HepG2 (cell line): ENCODE data around the gene ZNF287. TPM values are rescaled to one million over a fixed set of nuclear protein-coding genes. Genes with fewer than 3 reads are reported as not detected.

Experiments
- AHR ChIP-seq: IDR thresholded peaks from 2 replicates; pipeline ENCODE4 v1.6.1; 2018; ENCODE audit warnings: missing genetic modification reagents, missing compliant biosample characterization
- CEBPG ChIP-seq: IDR thresholded peaks from 2 replicates; pipeline ENCODE4 v1.6.1; 2016
- KDM6A ChIP-seq: IDR thresholded peaks from 2 replicates; pipeline ENCODE4 v1.6.1; 2016; ENCODE audit warnings: low read depth
- MAZ ChIP-seq, 2 experiments: sonication (generic) in 1 of 2; formaldehyde crosslinking in 1 of 2; IDR thresholded peaks; 2 replicates each; pipeline versions ENCODE4 v1.5.0 to v1.6.1; 2012 to 2020; ENCODE audit warnings: low read depth in 2 of 2, mild to moderate bottlenecking in 2 of 2, borderline replicate concordance in 1 of 2, improper control_type of control experiment in 1 of 2, low read length in 1 of 2, missing genetic modification reagents in 1 of 2, moderate library complexity in 1 of 2
- MXI1 ChIP-seq: IDR thresholded peaks from 3 replicates; pipeline ENCODE4 v1.6.1; 2012; ENCODE audit warnings: low read depth, low read length, inconsistent platforms, borderline replicate concordance
- PHF5A ChIP-seq: IDR thresholded peaks from one replicate; pipeline ENCODE4 v1.6.1; 2018; ENCODE audit warnings: low read depth, missing genetic modification reagents; ENCODE audit not compliant: unreplicated experiment
- SATB2 ChIP-seq: sonication (generic); formaldehyde crosslinking; IDR thresholded peaks from 2 replicates; pipeline ENCODE4 v1.5.0; 2020; ENCODE audit warnings: missing genetic modification reagents
- SKI ChIP-seq: fragments of 450-650 bp; IDR thresholded peaks from one replicate; pipeline ENCODE4 v1.6.1; 2018; ENCODE audit warnings: mild to moderate bottlenecking; ENCODE audit not compliant: partially characterized antibody
- SMC3 ChIP-seq: IDR thresholded peaks from 2 replicates; pipeline ENCODE4 v1.6.1; 2011; ENCODE audit warnings: low read length, improper control_type of control experiment
- SNAI1 ChIP-seq: sonication (generic); formaldehyde crosslinking; IDR thresholded peaks from 2 replicates; pipeline ENCODE4 v1.5.0; 2020; ENCODE audit warnings: mild to moderate bottlenecking, missing genetic modification reagents, borderline replicate concordance
- ZBTB42 ChIP-seq: sonication (generic); formaldehyde crosslinking; IDR thresholded peaks from 2 replicates; pipeline ENCODE4 v1.5.0; 2020; ENCODE audit warnings: mild to moderate bottlenecking, missing genetic modification reagents
- ZBTB7A ChIP-seq: sonication (generic); formaldehyde crosslinking; IDR thresholded peaks from 2 replicates; pipeline ENCODE4 v1.8.0; 2022; ENCODE audit warnings: mild to moderate bottlenecking, missing genetic modification reagents
- ZNF432 ChIP-seq: sonication (generic); formaldehyde crosslinking; IDR thresholded peaks from 2 replicates; pipeline ENCODE4 v1.5.0; 2020; ENCODE audit warnings: missing genetic modification reagents, mild to moderate bottlenecking, borderline replicate concordance
- ZNF546 ChIP-seq: sonication (generic); formaldehyde crosslinking; conservative IDR thresholded peaks from 2 replicates; pipeline ENCODE4 v1.8.1; 2023; ENCODE audit warnings: mild to moderate bottlenecking, missing genetic modification reagents
- ZNF746 ChIP-seq: sonication (generic); formaldehyde crosslinking; IDR thresholded peaks from 2 replicates; pipeline ENCODE4 v1.8.0; 2022; ENCODE audit warnings: mild to moderate bottlenecking, missing genetic modification reagents
- ZNF775 ChIP-seq: sonication (generic); formaldehyde crosslinking; IDR thresholded peaks from 2 replicates; pipeline ENCODE4 v1.4.0; 2020; ENCODE audit warnings: missing genetic modification reagents, mild to moderate bottlenecking, moderate library complexity, borderline replicate concordance
- ZNF776 ChIP-seq: sonication (generic); formaldehyde crosslinking; IDR thresholded peaks from 2 replicates; pipeline ENCODE4 v1.4.0; 2020; ENCODE audit warnings: mild to moderate bottlenecking, missing genetic modification reagents
- ZNF850 ChIP-seq: sonication (generic); formaldehyde crosslinking; conservative IDR thresholded peaks from 2 replicates; pipeline ENCODE4 v1.9.0; 2021; ENCODE audit warnings: mild to moderate bottlenecking, missing genetic modification reagents
- ZNF879 ChIP-seq: sonication (generic); formaldehyde crosslinking; IDR thresholded peaks from 2 replicates; pipeline ENCODE4 v1.8.1; 2023; ENCODE audit warnings: missing genetic modification reagents
- polyA plus RNA-seq, 8 experiments: library from polyadenylated mRNA; depleted of rRNA in 3 of 8; stranded (reverse) in 7 of 8; unstranded in 1 of 8; fragments of >200 nt; fragmentation: Illumina TruSeq in 4 of 8; extraction: Trizol in 4 of 8; gene quantifications; 2 replicates each; pipeline versions ENCODE4 v1.2.1 to v1.2.3, GENCODE V29; 2011 to 2016; ENCODE audit warnings: low read depth in 4 of 8, missing spikeins in 1 of 8, mixed read lengths in 1 of 8; ENCODE audit not compliant: insufficient read depth in 1 of 8
- total RNA-seq, 5 experiments: library from RNA; depleted of rRNA; stranded (reverse); fragments of >200 nt; fragmentation: Illumina TruSeq; extraction: Trizol; gene quantifications; 2 replicates each; pipeline ENCODE4 v1.2.3, GENCODE V29; 2016; ENCODE audit warnings: low read depth in 1 of 5
- TF ChIP-seq, protein P1 (sequence below), 2 experiments: IDR thresholded peaks; 2 replicates each; pipeline ENCODE4 v1.6.1; 2011 to 2012; ENCODE audit warnings: low read length in 2 of 2, borderline replicate concordance in 1 of 2, low read depth in 1 of 2, mild to moderate bottlenecking in 1 of 2, moderate library complexity in 1 of 2
- TF ChIP-seq, protein P2 (sequence below): sonication (generic); formaldehyde crosslinking; IDR thresholded peaks from 2 replicates; pipeline ENCODE4 v1.5.0; 2020; ENCODE audit warnings: mild to moderate bottlenecking, missing genetic modification reagents
- TF ChIP-seq, protein P3 (sequence below): sonication (generic); formaldehyde crosslinking; IDR thresholded peaks from 2 replicates; pipeline ENCODE4 v1.5.0; 2020; ENCODE audit warnings: mild to moderate bottlenecking, low read depth, missing genetic modification reagents, borderline replicate concordance
- TF ChIP-seq, protein P4 (sequence below): sonication (generic); formaldehyde crosslinking; IDR thresholded peaks from 2 replicates; pipeline ENCODE4 v1.8.0; 2023; ENCODE audit warnings: mild to moderate bottlenecking, missing genetic modification reagents

Gene ZNF287
- total and polyA plus RNA-seq, 2 of the 13 experiments (the other 11 are each of a cell fraction or from before 2014, with no cell fraction given) = 0.21 TPM; not detected in 1

DNA sequence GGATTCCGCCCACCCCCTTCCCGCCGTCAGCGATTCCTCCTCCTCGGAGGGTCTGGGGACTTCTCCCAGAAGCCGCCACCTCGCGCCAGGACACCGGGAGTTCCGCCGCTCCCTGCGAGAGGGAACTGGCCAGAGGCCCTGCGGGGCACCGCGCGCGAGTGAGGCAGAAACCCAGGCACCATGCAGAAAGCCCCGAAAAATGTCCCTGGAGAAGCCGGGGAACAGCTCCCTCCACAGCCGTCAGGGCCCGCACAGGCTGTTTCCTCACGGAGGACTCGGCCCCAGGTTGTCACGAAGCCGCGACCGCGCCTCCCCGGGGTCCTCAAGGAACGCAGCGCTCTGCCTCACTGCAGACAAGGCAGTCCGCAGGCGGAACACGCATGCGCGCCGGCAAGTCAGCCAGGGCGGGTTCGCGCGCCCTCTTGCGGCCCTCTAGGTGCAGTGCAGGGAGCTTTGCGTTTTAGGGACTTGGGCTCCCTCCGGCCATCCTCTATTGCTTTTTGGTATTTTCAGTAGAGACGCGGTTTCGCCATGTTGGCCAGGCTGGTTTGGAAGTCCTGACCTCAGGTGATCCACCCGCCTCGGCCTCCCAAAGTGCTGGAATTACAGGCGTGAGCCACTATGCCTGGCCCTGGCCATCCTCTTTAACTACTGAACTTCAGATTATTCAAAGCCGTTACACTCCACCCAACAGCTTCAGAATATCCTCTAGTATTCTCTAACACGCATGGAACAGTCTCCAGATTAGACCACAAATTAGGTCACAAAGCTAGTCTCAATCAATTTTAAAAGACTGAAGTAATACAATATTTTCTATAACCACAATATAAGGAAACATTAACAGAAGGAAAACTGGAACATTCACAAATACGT is 20.3 kb upstream of the ZNF287 start (continued):
- TF ChIP-seq, protein P1, sequence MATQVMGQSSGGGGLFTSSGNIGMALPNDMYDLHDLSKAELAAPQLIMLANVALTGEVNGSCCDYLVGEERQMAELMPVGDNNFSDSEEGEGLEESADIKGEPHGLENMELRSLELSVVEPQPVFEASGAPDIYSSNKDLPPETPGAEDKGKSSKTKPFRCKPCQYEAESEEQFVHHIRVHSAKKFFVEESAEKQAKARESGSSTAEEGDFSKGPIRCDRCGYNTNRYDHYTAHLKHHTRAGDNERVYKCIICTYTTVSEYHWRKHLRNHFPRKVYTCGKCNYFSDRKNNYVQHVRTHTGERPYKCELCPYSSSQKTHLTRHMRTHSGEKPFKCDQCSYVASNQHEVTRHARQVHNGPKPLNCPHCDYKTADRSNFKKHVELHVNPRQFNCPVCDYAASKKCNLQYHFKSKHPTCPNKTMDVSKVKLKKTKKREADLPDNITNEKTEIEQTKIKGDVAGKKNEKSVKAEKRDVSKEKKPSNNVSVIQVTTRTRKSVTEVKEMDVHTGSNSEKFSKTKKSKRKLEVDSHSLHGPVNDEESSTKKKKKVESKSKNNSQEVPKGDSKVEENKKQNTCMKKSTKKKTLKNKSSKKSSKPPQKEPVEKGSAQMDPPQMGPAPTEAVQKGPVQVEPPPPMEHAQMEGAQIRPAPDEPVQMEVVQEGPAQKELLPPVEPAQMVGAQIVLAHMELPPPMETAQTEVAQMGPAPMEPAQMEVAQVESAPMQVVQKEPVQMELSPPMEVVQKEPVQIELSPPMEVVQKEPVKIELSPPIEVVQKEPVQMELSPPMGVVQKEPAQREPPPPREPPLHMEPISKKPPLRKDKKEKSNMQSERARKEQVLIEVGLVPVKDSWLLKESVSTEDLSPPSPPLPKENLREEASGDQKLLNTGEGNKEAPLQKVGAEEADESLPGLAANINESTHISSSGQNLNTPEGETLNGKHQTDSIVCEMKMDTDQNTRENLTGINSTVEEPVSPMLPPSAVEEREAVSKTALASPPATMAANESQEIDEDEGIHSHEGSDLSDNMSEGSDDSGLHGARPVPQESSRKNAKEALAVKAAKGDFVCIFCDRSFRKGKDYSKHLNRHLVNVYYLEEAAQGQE (IDR thresholded peaks at IDR 0.05; ENCODE audit: borderline replicate concordance in 1 of 2, low read depth in 1 of 2, low read length in 2 of 2) = no peak
- no peak for TF ChIP-seq SATB2 (CRISPR knock-in tag)
- no peak for TF ChIP-seq KDM6A (CRISPR knock-in tag)
- no peak for TF ChIP-seq CEBPG (CRISPR knock-in tag)
- TF ChIP-seq, protein P2, sequence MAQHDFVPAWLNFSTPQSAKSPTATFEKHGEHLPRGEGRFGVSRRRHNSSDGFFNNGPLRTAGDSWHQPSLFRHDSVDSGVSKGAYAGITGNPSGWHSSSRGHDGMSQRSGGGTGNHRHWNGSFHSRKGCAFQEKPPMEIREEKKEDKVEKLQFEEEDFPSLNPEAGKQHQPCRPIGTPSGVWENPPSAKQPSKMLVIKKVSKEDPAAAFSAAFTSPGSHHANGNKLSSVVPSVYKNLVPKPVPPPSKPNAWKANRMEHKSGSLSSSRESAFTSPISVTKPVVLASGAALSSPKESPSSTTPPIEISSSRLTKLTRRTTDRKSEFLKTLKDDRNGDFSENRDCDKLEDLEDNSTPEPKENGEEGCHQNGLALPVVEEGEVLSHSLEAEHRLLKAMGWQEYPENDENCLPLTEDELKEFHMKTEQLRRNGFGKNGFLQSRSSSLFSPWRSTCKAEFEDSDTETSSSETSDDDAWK = no peak
- TF ChIP-seq ZNF775 (CRISPR knock-in tag) = no peak
- TF ChIP-seq PHF5A (CRISPR knock-in tag) = no peak
- TF ChIP-seq MAZ (IDR thresholded peaks at IDR 0.05; ENCODE audit: borderline replicate concordance, low read depth, low read length) = no peak
- 0 out of 2 replicates have a peak, but pooled peaks have one; percentile 50 for TF ChIP-seq MAZ (CRISPR knock-in tag; IDR thresholded peaks at IDR 0.05; ENCODE audit: low read depth)
- no peak for TF ChIP-seq ZNF776 (CRISPR knock-in tag)
- no peak for TF ChIP-seq ZNF746
- peak; percentile 16; the same call in 1 of the 2 replicates for TF ChIP-seq SMC3
- TF ChIP-seq SNAI1 (CRISPR knock-in tag) = no peak
- no peak for TF ChIP-seq ZNF850 (CRISPR knock-in tag)
- TF ChIP-seq ZNF546 (CRISPR knock-in tag) = 0 out of 2 replicates have a peak, but pooled peaks have one; percentile 42
- no peak for TF ChIP-seq ZBTB42 (CRISPR knock-in tag)
- 0 out of 2 replicates have a peak, but pooled peaks have one; percentile 36 for TF ChIP-seq AHR
- TF ChIP-seq MXI1 = no peak
- 0 out of 2 replicates have a peak, but pooled peaks have one; percentile 32 for TF ChIP-seq ZBTB7A (CRISPR knock-in tag)
- TF ChIP-seq, protein P3, sequence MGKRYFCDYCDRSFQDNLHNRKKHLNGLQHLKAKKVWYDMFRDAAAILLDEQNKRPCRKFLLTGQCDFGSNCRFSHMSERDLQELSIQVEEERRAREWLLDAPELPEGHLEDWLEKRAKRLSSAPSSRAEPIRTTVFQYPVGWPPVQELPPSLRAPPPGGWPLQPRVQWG (CRISPR knock-in tag) = no peak
- TF ChIP-seq ZNF879 (CRISPR knock-in tag) = peak; percentile 75; the same call in 1 of the 2 replicates
- TF ChIP-seq, protein P4, sequence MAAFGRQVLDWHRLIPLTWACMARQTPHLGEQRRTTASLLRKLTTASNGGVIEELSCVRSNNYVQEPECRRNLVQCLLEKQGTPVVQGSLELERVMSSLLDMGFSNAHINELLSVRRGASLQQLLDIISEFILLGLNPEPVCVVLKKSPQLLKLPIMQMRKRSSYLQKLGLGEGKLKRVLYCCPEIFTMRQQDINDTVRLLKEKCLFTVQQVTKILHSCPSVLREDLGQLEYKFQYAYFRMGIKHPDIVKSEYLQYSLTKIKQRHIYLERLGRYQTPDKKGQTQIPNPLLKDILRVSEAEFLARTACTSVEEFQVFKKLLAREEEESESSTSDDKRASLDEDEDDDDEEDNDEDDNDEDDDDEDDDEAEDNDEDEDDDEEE (CRISPR knock-in tag) = 0 out of 2 replicates have a peak, but pooled peaks have one; percentile 54
- TF ChIP-seq ZNF432 (CRISPR knock-in tag) = no peak
- no peak for TF ChIP-seq SKI
